Neural cell (in vitro differentiated cells): ENCODE data around the gene NBL1.

ENCODE experiments used
- EP300 ChIP-seq: fragments of 450-650 bp; conservative IDR thresholded peaks from 2 replicates; pipeline ENCODE4 v1.6.1; 2014; ENCODE audit warnings: antibody characterized with exemption, mild to moderate bottlenecking, moderate library complexity; ENCODE audit not compliant: poor library complexity, severe bottlenecking
- EZH2 ChIP-seq: fragments of 200-600, 300-800 bp; shearing (Covaris generic), sonication (generic); IDR thresholded peaks from 2 replicates; pipeline ENCODE4 v1.6.1; 2014; ENCODE audit warnings: antibody characterized with exemption, low read length, borderline replicate concordance, mild to moderate bottlenecking; ENCODE audit not compliant: insufficient read depth, poor library complexity, severe bottlenecking
- POLR2AphosphoS5 ChIP-seq: IDR thresholded peaks from 2 replicates; pipeline ENCODE4 v1.6.1; 2012
- RAD21 ChIP-seq: fragments of 450-650 bp; conservative IDR thresholded peaks from 2 replicates; pipeline ENCODE4 v1.6.1; 2014; ENCODE audit warnings: antibody characterized with exemption, mild to moderate bottlenecking, moderate library complexity
- SMC3 ChIP-seq: fragments of 450-650 bp; conservative IDR thresholded peaks from 2 replicates; pipeline ENCODE4 v1.6.1; 2014; ENCODE audit warnings: antibody characterized with exemption, mild to moderate bottlenecking, moderate library complexity; ENCODE audit not compliant: poor library complexity
- TAF1 ChIP-seq: IDR thresholded peaks from 2 replicates; pipeline ENCODE4 v1.6.1; 2012; ENCODE audit warnings: low read depth
- TF ChIP-seq, protein P1 (sequence below): fragments of 450-650 bp; IDR thresholded peaks from 2 replicates; pipeline ENCODE4 v1.5.1; 2014; ENCODE audit warnings: antibody characterized with exemption, mild to moderate bottlenecking, moderate library complexity; ENCODE audit not compliant: poor library complexity, severe bottlenecking
- TF ChIP-seq, protein P2 (sequence below): IDR thresholded peaks from 2 replicates; pipeline ENCODE4 v1.6.1; 2012; ENCODE audit warnings: borderline replicate concordance

DNA sequence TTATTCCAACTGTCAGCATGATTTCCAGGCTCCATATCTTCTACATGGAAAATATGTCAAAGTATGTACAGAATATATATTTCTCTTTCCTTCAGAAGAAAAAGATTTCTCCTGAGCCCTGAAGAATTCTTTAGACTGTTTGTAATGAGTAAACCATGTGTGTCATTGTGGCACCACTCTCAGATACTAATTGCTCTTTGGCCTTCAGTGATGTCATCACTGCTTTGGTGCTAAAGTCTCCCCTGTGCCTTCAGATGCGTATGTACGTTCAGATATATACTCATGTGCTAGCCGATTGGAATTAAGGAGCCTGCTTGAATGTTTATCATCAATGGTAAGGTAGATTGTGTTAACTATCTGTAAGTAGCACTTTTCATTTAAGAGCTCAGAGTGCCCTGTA lies 20.6 kb upstream of the NBL1 start:
- TF ChIP-seq, protein P1, sequence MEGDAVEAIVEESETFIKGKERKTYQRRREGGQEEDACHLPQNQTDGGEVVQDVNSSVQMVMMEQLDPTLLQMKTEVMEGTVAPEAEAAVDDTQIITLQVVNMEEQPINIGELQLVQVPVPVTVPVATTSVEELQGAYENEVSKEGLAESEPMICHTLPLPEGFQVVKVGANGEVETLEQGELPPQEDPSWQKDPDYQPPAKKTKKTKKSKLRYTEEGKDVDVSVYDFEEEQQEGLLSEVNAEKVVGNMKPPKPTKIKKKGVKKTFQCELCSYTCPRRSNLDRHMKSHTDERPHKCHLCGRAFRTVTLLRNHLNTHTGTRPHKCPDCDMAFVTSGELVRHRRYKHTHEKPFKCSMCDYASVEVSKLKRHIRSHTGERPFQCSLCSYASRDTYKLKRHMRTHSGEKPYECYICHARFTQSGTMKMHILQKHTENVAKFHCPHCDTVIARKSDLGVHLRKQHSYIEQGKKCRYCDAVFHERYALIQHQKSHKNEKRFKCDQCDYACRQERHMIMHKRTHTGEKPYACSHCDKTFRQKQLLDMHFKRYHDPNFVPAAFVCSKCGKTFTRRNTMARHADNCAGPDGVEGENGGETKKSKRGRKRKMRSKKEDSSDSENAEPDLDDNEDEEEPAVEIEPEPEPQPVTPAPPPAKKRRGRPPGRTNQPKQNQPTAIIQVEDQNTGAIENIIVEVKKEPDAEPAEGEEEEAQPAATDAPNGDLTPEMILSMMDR, result no peak
- TF ChIP-seq POLR2AphosphoS5, result no peak
- TF ChIP-seq RAD21, result no peak
- no peak for TF ChIP-seq EP300
- no peak for TF ChIP-seq EZH2
- TF ChIP-seq, protein P2, sequence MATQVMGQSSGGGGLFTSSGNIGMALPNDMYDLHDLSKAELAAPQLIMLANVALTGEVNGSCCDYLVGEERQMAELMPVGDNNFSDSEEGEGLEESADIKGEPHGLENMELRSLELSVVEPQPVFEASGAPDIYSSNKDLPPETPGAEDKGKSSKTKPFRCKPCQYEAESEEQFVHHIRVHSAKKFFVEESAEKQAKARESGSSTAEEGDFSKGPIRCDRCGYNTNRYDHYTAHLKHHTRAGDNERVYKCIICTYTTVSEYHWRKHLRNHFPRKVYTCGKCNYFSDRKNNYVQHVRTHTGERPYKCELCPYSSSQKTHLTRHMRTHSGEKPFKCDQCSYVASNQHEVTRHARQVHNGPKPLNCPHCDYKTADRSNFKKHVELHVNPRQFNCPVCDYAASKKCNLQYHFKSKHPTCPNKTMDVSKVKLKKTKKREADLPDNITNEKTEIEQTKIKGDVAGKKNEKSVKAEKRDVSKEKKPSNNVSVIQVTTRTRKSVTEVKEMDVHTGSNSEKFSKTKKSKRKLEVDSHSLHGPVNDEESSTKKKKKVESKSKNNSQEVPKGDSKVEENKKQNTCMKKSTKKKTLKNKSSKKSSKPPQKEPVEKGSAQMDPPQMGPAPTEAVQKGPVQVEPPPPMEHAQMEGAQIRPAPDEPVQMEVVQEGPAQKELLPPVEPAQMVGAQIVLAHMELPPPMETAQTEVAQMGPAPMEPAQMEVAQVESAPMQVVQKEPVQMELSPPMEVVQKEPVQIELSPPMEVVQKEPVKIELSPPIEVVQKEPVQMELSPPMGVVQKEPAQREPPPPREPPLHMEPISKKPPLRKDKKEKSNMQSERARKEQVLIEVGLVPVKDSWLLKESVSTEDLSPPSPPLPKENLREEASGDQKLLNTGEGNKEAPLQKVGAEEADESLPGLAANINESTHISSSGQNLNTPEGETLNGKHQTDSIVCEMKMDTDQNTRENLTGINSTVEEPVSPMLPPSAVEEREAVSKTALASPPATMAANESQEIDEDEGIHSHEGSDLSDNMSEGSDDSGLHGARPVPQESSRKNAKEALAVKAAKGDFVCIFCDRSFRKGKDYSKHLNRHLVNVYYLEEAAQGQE, result no peak
- no peak for TF ChIP-seq SMC3
- TF ChIP-seq TAF1, result no peak
